ENCODE results near the gene GLIS2.

Gene GLIS2

DNA sequence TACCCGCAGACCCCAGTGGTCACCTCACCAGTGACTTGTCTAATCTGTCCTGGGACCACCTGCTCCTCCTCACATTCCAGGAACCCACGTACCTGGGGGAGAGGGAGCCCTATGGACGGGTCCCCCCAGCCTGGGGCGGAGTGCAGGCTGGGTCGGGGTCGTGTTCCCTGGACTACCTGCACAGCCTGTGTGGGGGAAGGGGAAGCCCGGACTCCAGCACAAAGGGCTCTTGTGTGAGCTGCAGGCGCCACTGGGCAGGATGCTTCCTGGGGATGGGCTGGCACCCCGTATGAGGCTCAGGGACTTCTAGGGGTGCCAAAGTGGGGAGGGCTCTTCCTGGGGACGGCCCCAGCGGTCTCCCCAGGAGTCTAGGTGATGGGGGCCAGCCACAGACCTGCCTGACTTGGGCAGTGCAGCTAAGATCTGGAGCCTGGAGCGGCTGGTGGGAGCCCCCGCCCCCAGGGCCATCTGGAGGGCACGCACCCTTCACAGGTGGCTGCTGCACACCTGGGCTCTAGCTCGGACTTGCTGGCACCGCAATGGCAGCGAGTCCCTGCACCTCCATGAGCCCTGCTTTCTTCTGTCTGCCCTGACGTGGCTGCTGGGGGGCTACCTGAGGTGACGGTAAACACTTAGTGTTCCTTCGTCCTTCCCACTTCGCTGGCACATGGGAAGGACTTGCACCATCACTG lies 63.3 kb downstream of the GLIS2 start:
- TF ChIP-seq, protein P1, sequence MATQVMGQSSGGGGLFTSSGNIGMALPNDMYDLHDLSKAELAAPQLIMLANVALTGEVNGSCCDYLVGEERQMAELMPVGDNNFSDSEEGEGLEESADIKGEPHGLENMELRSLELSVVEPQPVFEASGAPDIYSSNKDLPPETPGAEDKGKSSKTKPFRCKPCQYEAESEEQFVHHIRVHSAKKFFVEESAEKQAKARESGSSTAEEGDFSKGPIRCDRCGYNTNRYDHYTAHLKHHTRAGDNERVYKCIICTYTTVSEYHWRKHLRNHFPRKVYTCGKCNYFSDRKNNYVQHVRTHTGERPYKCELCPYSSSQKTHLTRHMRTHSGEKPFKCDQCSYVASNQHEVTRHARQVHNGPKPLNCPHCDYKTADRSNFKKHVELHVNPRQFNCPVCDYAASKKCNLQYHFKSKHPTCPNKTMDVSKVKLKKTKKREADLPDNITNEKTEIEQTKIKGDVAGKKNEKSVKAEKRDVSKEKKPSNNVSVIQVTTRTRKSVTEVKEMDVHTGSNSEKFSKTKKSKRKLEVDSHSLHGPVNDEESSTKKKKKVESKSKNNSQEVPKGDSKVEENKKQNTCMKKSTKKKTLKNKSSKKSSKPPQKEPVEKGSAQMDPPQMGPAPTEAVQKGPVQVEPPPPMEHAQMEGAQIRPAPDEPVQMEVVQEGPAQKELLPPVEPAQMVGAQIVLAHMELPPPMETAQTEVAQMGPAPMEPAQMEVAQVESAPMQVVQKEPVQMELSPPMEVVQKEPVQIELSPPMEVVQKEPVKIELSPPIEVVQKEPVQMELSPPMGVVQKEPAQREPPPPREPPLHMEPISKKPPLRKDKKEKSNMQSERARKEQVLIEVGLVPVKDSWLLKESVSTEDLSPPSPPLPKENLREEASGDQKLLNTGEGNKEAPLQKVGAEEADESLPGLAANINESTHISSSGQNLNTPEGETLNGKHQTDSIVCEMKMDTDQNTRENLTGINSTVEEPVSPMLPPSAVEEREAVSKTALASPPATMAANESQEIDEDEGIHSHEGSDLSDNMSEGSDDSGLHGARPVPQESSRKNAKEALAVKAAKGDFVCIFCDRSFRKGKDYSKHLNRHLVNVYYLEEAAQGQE (IDR thresholded peaks at IDR 0.05; ENCODE audit: insufficient read depth in 1 of 2, low read depth in 2 of 2, low read length in 2 of 2) = no peak
- TF ChIP-seq POLR2AphosphoS5 (IDR thresholded peaks at IDR 0.05; ENCODE audit: low read depth, low read length) (no peak), SIN3A (IDR thresholded peaks at IDR 0.05; ENCODE audit: borderline replicate concordance, insufficient read depth, low read length) (no peak), FOXP2 (optimal IDR thresholded peaks at IDR 0.05; ENCODE audit: borderline replicate concordance, extremely low read depth, extremely low read length, insufficient read depth) (no peak), TAF1 (IDR thresholded peaks at IDR 0.05; ENCODE audit: borderline replicate concordance, insufficient read depth, low read length) (no peak)

DNA sequence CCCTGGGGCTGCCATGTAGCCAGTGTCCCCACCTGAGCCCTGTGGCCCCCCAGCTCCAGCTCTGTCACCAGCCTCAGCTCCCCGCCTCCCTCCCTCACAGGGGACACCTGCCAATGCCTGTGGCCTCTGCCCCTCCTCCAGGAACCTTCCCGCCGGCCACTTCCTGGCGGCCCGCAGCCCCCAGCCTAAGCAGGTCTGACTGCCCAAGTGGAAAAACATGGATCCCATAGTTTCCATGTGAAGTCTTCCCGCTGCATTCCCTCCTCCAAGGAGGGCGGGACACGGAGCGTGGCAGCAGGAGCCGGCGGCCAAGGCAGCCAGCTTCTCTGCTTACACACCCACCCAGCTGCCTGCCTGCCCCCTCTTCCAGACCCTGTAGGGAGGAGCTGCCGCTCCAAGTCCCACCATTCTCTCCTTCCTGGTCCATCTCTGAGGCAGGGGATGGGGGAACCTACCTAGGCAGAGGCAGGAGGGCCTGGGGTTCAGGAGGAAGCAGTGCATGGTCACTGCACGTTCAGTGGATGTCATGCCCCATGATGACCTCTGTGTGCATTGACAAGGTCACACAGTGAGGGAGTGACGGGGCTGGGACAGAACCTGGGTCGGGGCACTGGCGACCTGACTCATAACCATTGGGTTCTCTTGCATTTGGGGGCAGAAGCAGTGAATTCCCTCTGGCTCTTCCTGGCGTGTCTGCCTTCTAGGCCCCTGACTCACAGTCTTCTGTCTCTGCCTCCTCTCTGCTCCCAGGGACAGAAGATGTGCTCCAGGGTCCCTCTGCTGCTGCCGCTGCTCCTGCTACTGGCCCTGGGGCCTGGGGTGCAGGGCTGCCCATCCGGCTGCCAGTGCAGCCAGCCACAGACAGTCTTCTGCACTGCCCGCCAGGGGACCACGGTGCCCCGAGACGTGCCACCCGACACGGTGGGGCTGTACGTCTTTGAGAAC lies 64.5 kb downstream of the GLIS2 start:
- no peak for TF ChIP-seq FOXP2 (optimal IDR thresholded peaks at IDR 0.05; ENCODE audit: borderline replicate concordance, extremely low read depth, extremely low read length, insufficient read depth)

DNA sequence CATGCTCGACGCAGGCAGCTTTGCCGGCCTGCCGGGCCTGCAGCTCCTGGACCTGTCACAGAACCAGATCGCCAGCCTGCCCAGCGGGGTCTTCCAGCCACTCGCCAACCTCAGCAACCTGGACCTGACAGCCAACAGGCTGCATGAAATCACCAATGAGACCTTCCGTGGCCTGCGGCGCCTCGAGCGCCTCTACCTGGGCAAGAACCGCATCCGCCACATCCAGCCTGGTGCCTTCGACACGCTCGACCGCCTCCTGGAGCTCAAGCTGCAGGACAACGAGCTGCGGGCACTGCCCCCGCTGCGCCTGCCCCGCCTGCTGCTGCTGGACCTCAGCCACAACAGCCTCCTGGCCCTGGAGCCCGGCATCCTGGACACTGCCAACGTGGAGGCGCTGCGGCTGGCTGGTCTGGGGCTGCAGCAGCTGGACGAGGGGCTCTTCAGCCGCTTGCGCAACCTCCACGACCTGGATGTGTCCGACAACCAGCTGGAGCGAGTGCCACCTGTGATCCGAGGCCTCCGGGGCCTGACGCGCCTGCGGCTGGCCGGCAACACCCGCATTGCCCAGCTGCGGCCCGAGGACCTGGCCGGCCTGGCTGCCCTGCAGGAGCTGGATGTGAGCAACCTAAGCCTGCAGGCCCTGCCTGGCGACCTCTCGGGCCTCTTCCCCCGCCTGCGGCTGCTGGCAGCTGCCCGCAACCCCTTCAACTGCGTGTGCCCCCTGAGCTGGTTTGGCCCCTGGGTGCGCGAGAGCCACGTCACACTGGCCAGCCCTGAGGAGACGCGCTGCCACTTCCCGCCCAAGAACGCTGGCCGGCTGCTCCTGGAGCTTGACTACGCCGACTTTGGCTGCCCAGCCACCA lies 65.4 kb downstream of the GLIS2 start:
- TF ChIP-seq, protein P1 (IDR thresholded peaks at IDR 0.05; ENCODE audit: insufficient read depth in 1 of 2, low read depth in 2 of 2, low read length in 2 of 2) = no peak
- TF ChIP-seq FOXP2 (optimal IDR thresholded peaks at IDR 0.05; ENCODE audit: borderline replicate concordance, extremely low read depth, extremely low read length, insufficient read depth) = no peak
- no peak for TF ChIP-seq SIN3A (IDR thresholded peaks at IDR 0.05; ENCODE audit: borderline replicate concordance, insufficient read depth, low read length)
- TF ChIP-seq TAF1 (IDR thresholded peaks at IDR 0.05; ENCODE audit: borderline replicate concordance, insufficient read depth, low read length) = no peak
- no peak for TF ChIP-seq POLR2AphosphoS5 (IDR thresholded peaks at IDR 0.05; ENCODE audit: low read depth, low read length)

DNA sequence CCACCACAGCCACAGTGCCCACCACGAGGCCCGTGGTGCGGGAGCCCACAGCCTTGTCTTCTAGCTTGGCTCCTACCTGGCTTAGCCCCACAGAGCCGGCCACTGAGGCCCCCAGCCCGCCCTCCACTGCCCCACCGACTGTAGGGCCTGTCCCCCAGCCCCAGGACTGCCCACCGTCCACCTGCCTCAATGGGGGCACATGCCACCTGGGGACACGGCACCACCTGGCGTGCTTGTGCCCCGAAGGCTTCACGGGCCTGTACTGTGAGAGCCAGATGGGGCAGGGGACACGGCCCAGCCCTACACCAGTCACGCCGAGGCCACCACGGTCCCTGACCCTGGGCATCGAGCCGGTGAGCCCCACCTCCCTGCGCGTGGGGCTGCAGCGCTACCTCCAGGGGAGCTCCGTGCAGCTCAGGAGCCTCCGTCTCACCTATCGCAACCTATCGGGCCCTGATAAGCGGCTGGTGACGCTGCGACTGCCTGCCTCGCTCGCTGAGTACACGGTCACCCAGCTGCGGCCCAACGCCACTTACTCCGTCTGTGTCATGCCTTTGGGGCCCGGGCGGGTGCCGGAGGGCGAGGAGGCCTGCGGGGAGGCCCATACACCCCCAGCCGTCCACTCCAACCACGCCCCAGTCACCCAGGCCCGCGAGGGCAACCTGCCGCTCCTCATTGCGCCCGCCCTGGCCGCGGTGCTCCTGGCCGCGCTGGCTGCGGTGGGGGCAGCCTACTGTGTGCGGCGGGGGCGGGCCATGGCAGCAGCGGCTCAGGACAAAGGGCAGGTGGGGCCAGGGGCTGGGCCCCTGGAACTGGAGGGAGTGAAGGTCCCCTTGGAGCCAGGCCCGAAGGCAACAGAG lies 66.3 kb downstream of the GLIS2 start:
- TF ChIP-seq POLR2AphosphoS5 (IDR thresholded peaks at IDR 0.05; ENCODE audit: low read depth, low read length) (no peak), SIN3A (IDR thresholded peaks at IDR 0.05; ENCODE audit: borderline replicate concordance, insufficient read depth, low read length) (no peak), TAF1 (IDR thresholded peaks at IDR 0.05; ENCODE audit: borderline replicate concordance, insufficient read depth, low read length) (no peak), FOXP2 (optimal IDR thresholded peaks at IDR 0.05; ENCODE audit: borderline replicate concordance, extremely low read depth, extremely low read length, insufficient read depth) (no peak)
- TF ChIP-seq, protein P1 (IDR thresholded peaks at IDR 0.05; ENCODE audit: insufficient read depth in 1 of 2, low read depth in 2 of 2, low read length in 2 of 2) = no peak
